ENCODE measurements around the gene DLEU7. TPM values are rescaled to one million over a fixed set of nuclear protein-coding genes. Genes with fewer than 3 reads are reported as not detected.

The DLEU7 gene
- polyA plus RNA-seq, 4 donors: 1.0 to 1.5 (median 1.1) TPM

DNA sequence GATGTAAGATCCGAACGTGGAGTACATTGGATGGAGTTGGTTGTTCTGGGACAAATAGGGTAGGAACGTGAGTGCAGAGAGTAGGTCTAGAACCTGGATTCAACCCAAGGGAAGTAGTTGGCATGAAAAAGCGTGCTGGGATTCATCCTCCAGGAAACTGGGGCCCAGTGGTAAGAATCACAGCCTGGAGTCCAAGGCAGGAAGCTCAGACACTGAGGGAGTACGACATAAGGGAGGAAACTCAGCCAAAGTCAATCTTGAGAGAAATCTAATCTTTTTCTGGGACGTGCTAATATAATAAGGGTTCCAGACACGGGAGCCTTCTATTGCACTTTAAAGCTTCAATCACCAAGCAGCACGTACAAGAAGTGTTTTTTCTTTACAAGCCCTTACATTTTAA, 46.4 kb downstream of the DLEU7 start:
- no peak for DNase-seq (ENCODE audit: low read depth in 4 of 4, low spot score in 3 of 4)

DNA sequence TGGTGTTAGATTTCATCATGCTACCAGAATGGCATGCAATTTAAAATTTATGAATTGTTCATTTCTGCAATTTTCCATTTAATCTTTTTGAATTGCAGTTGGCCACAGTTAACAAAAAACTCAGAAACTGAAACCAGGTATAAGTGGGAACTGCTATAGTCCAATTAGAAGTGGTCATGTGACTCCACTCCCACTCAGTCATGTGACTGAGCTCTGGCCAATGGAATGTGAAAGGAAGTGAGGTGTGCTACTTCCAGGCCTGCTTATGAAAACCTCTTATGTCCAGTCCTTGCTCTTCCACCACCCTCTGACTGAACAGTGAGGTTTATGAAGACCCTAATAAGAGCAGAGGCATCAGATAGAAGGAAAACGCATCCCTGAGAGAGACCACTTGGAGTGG, 47.0 kb downstream of the DLEU7 start:
- no peak for DNase-seq (ENCODE audit: low read depth in 4 of 4, low spot score in 3 of 4)

DNA sequence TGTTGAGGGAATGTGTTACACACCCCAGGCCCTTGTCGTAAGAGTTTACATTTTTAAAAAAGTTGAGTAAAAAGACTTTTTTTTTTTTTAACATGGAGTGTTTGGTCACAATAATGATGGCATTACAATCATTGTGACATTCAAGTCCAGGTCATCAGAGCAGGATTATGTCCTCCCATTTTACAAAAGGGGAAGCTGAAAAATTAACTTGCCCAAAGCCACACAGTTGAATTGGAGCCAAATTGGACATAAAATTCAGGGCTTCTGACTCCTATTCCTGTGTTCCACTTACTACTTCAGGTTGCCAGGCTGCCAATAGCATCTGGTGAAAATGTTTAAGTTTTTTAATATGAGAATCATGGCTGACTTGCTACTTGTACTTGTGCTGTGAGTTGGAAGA, 49.3 kb downstream of the DLEU7 start:
- DNase-seq (ENCODE audit: low read depth in 4 of 4, low spot score in 3 of 4): no peak

DNA sequence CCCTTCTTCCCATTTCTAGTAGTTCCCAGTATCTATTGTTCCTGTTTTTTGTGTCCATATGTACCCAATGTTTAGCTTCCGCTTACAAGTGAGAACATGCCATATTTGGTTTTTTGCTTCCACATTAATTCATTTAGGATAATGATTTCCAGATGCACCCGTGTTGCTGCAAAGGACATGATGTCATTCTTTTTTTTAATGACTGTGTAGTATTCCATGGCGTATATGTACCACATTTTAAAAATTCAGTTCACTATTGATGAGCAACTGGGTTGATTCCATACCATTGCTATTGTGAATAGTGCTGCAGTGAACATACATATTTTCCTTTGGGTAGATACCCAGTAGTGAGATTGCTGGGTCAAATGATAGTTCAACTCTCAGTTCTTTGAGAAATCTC, 50.5 kb downstream of the DLEU7 start:
- DNase-seq (ENCODE audit: low read depth in 4 of 4, low spot score in 3 of 4): no peak

DNA sequence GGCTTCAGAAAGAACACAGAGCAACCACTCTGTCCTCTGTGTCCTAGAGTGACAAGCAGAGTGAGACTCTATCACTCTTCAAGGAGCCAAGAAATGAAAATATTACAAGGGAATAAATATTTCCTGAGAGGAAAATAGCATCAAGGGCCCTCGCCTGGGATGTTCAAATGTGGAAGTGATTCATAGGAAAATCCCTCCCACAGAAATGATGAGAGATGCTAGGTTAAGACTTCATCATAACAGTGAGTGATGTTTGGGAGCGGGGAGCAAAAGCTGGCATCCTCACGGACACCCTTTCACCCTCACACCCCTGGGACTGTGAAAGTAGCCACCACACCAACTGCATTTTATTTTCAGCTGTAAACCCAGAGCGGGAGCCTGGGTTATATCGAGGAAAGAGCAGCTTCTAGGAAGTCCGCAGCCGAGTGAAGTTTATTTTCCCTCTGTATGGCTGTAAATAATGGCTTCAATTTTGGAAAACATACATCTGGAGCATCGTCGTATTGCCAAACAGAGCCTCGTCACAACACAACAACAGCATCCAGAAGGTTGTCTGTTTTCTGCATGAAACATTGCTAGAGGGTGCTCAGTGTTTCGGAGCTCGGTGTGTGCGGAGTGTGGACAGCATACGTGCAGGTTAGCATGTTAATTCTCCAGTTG, 54.8 kb downstream of the DLEU7 start:
- DNase-seq (ENCODE audit: low read depth in 4 of 4, low spot score in 3 of 4): no peak

DNA sequence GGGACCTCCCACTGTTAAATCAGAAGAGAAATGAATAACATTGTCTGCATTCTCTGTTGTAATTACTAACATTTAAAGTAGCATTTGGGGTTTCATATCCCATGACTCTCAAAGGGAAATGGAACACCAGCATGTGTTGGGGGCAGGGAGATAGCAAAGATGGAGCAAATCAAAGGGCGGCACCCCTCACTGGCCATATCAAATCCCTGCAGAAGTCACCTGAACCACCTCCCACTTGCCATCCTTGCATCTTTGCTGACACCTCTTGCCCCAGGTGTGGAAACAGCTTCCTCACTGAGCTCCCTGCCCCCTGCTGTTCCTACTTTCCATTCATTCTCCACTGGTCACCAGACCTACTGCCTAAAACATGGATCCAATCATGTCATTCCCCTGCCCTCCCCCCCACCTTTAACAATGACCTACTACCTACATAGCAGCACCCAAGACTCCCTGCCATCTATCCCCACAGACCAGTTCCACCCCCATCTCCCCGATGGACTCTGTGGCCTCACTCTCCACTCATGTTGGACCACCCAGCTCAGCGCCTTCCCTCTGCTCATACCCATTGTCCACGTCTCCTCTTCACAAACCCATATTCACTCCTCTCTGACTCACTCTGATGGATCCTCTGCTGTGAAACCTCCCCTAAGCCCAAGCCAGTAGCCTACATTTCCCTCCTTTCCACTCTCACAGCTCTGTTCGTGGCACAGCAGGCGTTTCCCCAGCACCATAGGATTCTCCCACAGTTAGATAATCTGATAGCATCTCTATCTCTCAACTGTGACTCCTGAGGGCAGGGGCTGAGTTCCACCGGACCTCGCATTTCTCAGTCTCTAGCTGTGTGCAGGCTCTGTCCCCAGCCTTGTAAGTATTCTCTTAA, 55.9 kb downstream of the DLEU7 start:
- no peak for DNase-seq (ENCODE audit: low read depth in 4 of 4, low spot score in 3 of 4)

DNA sequence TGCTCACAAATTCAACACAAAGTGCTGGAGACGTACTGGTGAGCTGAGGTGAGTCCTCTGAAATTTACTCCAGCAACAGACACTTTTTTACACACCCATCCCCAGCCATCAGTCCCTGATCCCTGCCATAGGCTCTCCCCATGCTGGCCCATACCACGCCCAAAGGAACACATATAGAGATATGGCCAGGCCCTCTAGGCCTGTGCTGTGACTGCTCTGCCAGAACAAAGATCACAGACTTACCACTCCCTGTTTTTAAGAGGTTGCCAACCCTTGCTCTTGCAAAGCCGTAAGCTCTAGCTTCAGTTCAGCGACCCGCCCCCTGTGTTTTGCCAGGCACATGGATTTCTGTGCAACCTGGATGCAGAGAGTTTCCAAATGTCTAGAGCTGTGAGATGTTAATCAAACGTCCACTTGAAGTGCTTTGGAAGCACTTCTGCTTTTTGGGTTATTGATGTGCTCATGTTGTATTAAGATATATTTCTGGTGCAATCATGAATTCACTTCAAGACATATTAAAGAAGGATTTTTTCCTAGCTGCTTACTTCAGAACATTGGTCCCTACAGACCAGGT, 59.7 kb downstream of the DLEU7 start:
- no peak for DNase-seq (ENCODE audit: low read depth in 4 of 4, low spot score in 3 of 4)

DNA sequence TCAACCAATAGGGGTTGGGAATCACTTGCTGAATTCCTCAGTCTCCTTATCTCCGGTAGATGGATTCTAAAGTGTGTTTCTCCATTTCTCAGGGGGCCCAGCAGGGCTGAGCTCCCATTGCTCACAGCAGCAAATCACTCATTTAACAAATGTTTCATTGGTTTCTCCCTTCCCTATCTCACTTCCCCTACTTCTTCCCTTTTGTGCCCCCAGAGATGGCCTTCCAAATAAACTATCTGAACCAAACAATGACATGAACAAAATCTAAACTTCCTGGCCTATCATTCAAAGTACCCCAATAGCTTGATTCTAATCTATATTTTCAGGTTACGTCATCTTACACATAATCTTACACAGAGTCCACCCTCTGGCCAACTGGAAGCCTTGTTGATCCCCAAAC, 60.4 kb downstream of the DLEU7 start:
- DNase-seq (ENCODE audit: low read depth in 4 of 4, low spot score in 3 of 4): no peak

DNA sequence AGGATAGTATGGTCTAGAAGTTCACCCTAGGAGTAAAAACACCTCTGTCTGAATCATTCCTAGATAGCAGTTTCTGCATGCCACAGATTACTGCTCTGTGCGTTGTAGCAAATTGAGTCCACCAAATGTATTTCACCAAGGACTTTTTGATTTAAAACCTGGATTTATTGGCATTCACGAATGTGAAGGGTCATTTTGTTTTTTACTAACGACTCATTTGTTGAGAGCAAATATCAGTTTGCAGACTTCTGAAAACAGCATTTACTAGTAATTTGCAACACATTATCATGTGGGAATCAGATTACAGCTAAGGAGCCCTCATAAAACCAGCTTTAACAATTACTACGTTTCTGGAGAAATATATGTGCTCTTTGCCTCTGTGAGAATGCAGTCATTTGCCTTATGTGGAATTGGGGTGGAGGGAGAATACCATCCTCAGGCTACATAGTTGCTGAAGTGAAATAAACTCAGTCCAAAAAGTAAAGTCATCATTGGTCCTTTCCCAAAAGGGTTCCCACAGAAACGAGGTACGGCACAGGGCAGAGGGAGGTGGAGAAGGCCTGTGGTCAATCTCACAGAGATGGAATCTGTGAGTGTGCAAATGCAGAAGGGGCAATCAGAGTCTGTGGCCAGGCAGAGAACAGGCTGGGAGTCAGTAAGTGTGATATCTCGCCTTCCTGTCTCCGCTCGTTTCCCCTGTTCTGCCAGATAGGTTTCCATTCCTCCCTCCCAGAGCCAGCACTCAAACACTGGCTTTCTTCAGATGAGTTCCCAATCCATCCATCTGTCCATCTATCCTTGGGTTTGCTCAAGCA, 63.1 kb downstream of the DLEU7 start:
- no peak for DNase-seq (ENCODE audit: low read depth in 4 of 4, low spot score in 3 of 4)

DNA sequence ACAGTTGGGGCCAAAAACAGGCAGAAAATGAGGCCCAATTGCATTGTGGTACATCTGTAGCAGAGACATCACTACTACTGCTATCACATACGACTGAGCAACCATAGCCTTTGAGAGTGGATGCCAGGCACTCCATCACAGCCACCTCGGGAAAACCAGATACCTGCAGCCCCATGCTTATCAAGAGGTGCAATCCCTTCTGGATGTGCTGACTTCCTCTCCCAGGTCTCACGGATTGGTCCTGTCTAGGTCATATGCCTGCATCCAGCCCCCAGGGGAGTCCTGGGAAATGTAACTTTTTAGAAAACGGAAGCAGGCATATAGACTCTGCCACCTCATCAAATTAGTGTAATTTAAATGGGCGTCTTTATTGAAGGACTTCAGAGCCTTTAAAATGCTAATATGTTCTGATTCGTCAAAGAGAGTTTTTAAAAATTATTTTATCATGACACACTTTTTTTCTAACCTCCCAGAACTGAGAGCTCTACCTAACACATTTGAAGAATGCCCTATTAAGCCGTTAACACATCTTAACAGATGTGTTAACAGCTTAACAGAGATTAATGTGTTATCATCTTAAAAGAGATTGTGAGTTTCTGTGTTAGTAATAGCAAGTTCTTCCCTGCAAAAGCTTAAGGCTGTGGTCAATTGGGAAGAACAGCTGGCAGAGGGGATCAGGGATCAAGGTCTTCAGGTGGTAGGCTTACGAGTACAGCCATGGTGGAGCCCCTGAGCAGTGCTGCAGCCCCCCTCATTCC, 63.9 kb downstream of the DLEU7 start:
- DNase-seq (ENCODE audit: low read depth in 4 of 4, low spot score in 3 of 4): no peak

Other genes starting within 250 kb of the DLEU7 start
- 10 to 100 TPM; 53.7 to 70.6 (median 64.7) TPM for gene RNASEH2B, start 66.1 kb upstream of the DLEU7 start, polyA plus RNA-seq (ENCODE audit: insufficient read length in 4 of 4)

All from right renal pelvis (tissue), 4 donors.